HG03175 (cell line): ENCODE results near the gene NUDT2.

Source experiments
- ATAC-seq: cut with Tn5 transposase; IDR thresholded peaks from one replicate; pipeline ENCODE4 v1.9.1; 2021; ENCODE audit warnings: mild to moderate bottlenecking, moderate library complexity; ENCODE audit not compliant: unreplicated experiment

The NUDT2 gene

GRCh38 chr9:34383904-34384303 lies 54.5 kb downstream of the NUDT2 start:
- no peak for ATAC-seq

- no peak for ATAC-seq
Observed at GRCh38 chr9:34384368-34385165, 55.2 kb downstream of the NUDT2 start.

- ATAC-seq = no peak
Observed at GRCh38 chr9:34385561-34386230, 56.3 kb downstream of the NUDT2 start.

GRCh38 chr9:34386656-34387055 lies 57.3 kb downstream of the NUDT2 start:
- ATAC-seq = no peak

GRCh38 chr9:34387239-34387638 lies 57.9 kb downstream of the NUDT2 start:
- no peak for ATAC-seq

GRCh38 chr9:34392511-34392910 lies 63.1 kb downstream of the NUDT2 start:
- ATAC-seq = no peak
